ENCODE measurements around the gene YY1AP1. TPM values are rescaled to one million over a fixed set of nuclear protein-coding genes. Genes with fewer than 3 reads are reported as not detected.
"Not testable (repeated sequence)": the region's sequence is repeated elsewhere in the genome, so short reads cannot be mapped to it uniquely, and the experiment has no call there.

YY1AP1 gene
- total and polyA plus RNA-seq, 4 experiments from 2014 or later = 20.6 to 102 (median 74.4) TPM

DNA sequence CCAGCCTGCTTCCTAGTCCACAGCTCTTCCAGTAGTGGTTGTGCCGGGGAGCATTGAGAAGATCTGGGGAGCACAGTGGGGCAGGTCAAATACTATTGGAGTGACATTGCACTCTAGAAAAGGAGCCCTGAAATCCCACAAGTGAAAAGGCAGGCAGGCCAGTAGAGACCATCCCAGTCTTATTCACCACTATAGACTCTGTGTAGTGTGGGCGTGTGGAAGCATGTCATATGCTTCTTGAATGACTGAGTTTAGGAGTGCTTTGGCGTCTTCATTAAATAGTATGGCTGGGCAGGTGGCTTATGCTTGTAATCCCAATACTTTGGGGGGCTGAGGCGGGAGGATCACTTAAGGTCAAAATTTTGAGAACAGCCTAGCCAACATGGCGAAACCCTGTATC, 15.8 kb upstream of the YY1AP1 start:
- not testable (repeated sequence) for H3K4me3 Mint-ChIP-seq
- peaks cover 18 to 38% (median 25%) of the 10 kb centered on the region in 4 donors for H3K4me1 Mint-ChIP-seq
- H3K27ac Mint-ChIP-seq = peak overlapping the region in 2 of 7 donors; percentile 24 to 84

DNA sequence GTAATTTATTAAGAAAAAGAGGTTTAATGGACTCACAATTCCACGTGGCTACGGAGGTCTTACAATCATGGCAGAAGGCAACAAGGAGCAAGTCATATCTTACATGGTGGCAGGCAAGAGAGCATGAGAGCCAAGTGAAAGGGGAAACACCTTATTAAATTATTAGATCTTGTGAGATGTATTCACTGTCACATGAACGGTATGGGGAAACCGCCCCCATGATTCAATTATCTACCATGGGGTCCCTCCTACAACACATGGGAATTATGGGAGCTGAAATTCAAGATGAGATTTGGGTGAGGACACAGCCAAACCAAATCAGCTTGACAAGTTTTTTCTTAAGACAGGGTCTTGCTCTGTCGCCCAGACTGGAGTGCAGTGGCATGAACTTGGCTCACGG, 14.6 kb upstream of the YY1AP1 start:
- H3K4me3 Mint-ChIP-seq = no peak overlapping the region
- Histone ChIP-seq H3K4me3 (ENCODE audit: low read length in 2 of 2) (no peak overlapping the region), H3K27ac (ENCODE audit: low read depth, low read length) (no peak overlapping the region), H3K4me1 (ENCODE audit: insufficient read depth, low read length) (peaks cover 6% of the 10 kb centered on the region), H3K27me3 (ENCODE audit: insufficient read depth, low read length) (no peaks in the 10 kb centered on the region), H3K9me3 (ENCODE audit: control insufficient read depth in 1 of 2, low read length in 2 of 2) (no peaks in the 10 kb centered on the region), H3K36me3 (ENCODE audit: insufficient read depth, low read length) (no peaks in the 10 kb centered on the region)
- intact Hi-C loops (cut with micrococcal nuclease) = no loop called here
- H3K4me1 Mint-ChIP-seq = peaks cover 19 to 49% (median 33%) of the 10 kb centered on the region in 4 donors
- H3K27me3 Mint-ChIP-seq = no peaks in the 10 kb centered on the region
- CTCF ChIA-PET (ENCODE audit: partially characterized antibody) = no interaction called here
- H3K36me3 Mint-ChIP-seq = peaks cover 2 to 10% of the 10 kb centered on the region in 2 donors
- no peaks in the 10 kb centered on the region for H3K9me3 Mint-ChIP-seq
- POLR2A ChIA-PET (ENCODE audit: partially characterized antibody) = no interaction called here
- H3K27ac Mint-ChIP-seq = peak overlapping the region in 1 of 7 donors; percentile 19
- DNase-seq = no peak

More for the DNA sequence above, 15.8 kb upstream of the YY1AP1 start:
- H3K27me3 Mint-ChIP-seq; H3K27ac ChIP-seq (ENCODE audit: low read depth, low read length); H3K4me3 ChIP-seq (ENCODE audit: low read length in 2 of 2); H3K9me3 Mint-ChIP-seq; H3K36me3 ChIP-seq (ENCODE audit: insufficient read depth, low read length); DNase-seq; intact Hi-C loops (cut with micrococcal nuclease); H3K27me3 ChIP-seq (ENCODE audit: insufficient read depth, low read length); H3K4me1 ChIP-seq (ENCODE audit: insufficient read depth, low read length); H3K9me3 ChIP-seq (ENCODE audit: control insufficient read depth in 1 of 2, low read length in 2 of 2); CTCF ChIA-PET (ENCODE audit: partially characterized antibody): not testable (repeated sequence)
- POLR2A ChIA-PET (ENCODE audit: partially characterized antibody) = interaction anchor here (1.0 kb wide), 1 partner anchor 11 kb away, joined by 3 read pairs; no protein-coding TSS in a partner anchor
- peaks cover 2 to 10% of the 10 kb centered on the region in 2 donors for H3K36me3 Mint-ChIP-seq

DNA sequence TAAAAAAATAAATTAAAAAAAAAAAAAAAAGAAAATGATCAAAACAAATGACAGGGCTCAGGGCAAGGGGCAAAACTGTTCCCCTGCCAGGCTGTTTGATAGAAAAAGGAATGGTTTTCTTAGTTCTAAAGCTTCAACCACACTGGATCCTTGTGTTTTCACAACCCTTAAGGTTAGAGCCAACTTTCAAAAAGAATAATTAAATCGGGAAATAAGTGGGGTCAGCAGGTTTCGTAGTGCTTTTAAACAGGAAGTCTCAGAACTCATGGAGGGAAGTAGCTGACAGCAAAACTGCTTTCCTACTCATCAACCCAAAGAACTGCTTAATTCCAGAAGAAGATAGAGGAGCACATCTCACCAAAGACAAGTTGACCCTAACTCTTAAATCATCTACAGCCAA, 13.1 kb upstream of the YY1AP1 start:
- H3K36me3 Mint-ChIP-seq; H3K9me3 ChIP-seq (ENCODE audit: control insufficient read depth in 1 of 2, low read length in 2 of 2); H3K4me3 Mint-ChIP-seq; H3K27ac Mint-ChIP-seq; POLR2A ChIA-PET (ENCODE audit: partially characterized antibody); CTCF ChIA-PET (ENCODE audit: partially characterized antibody); H3K36me3 ChIP-seq (ENCODE audit: insufficient read depth, low read length); H3K9me3 Mint-ChIP-seq; DNase-seq; H3K27me3 Mint-ChIP-seq; H3K4me1 ChIP-seq (ENCODE audit: insufficient read depth, low read length); H3K4me3 ChIP-seq (ENCODE audit: low read length in 2 of 2); intact Hi-C loops (cut with micrococcal nuclease); H3K27ac ChIP-seq (ENCODE audit: low read depth, low read length); H3K27me3 ChIP-seq (ENCODE audit: insufficient read depth, low read length): not testable (repeated sequence)
- peaks cover 22 to 55% (median 36%) of the 10 kb centered on the region in 4 donors for H3K4me1 Mint-ChIP-seq

DNA sequence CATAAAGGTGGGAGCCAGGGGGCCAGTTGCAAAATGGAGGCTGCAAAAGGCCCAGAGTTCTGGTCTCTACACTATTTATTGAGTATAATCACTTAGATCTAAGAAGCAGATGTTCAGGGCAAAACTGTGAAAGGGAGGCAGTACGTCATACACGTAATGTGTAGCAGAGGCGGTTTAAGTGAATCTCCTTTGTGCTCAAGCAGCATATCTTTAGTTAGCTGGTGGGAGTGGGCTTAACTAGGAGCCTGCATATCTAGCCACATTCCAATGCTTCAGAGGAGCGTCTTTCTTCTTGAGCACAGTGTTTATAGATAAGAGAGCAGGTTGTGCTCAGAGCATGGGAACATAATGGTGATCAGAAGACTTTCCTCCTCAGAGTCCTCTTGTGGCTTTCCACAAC, 10.5 kb upstream of the YY1AP1 start:
- H3K36me3 ChIP-seq (ENCODE audit: insufficient read depth, low read length); H3K9me3 Mint-ChIP-seq; H3K36me3 Mint-ChIP-seq; H3K9me3 ChIP-seq (ENCODE audit: control insufficient read depth in 1 of 2, low read length in 2 of 2); H3K27ac Mint-ChIP-seq; H3K27me3 ChIP-seq (ENCODE audit: insufficient read depth, low read length); H3K4me3 ChIP-seq (ENCODE audit: low read length in 2 of 2); DNase-seq; intact Hi-C loops (cut with micrococcal nuclease); CTCF ChIA-PET (ENCODE audit: partially characterized antibody); H3K27me3 Mint-ChIP-seq; POLR2A ChIA-PET (ENCODE audit: partially characterized antibody); H3K27ac ChIP-seq (ENCODE audit: low read depth, low read length): not testable (repeated sequence)
- Mint-ChIP-seq H3K4me1 (peaks cover 36 to 63% (median 49%) of the 10 kb centered on the region in 4 donors), H3K4me3 (peak overlapping the region in 1 of 8 donors; percentile 2)
- peaks cover 28% of the 10 kb centered on the region for H3K4me1 ChIP-seq (ENCODE audit: insufficient read depth, low read length)

DNA sequence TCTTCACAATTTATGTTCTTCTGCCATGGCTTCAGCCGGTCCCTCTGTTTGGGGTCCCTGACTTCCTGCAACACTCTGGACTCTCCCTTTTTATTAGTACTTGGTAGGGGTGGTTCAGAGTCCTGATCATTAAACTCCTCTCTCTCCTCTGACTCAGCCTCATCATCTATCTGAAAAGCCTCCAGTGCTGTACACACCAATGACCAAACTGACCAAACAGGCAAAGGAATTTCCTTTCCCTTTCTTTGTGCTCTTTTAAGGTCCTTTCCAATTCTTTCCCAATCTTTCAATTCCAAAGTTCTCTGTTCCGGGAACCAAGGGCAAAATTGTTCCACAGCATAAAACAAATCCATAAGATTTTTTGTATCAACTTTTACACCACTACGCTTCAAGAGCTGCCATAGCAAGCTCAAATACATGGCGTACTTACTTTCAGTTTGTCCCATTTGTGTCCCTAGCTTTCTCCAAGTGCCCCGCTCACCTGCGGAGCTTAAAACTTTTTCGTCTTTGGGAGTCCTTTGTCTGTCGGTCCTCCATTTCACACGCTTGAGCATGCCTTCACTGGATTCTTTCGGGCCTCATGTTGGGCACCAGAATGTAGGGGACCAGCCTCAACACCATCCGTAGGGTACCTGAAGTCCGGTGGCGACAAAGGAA, 9.9 kb upstream of the YY1AP1 start:
- no peaks in the 10 kb centered on the region for H3K9me3 ChIP-seq (ENCODE audit: control insufficient read depth in 1 of 2, low read length in 2 of 2)
- H3K4me1 Mint-ChIP-seq = peaks cover 35 to 67% (median 52%) of the 10 kb centered on the region in 4 donors
- intact Hi-C loops (cut with micrococcal nuclease) = no loop called here
- peaks cover 0 to 4% of the 10 kb centered on the region in 2 donors for H3K36me3 Mint-ChIP-seq
- H3K27me3 ChIP-seq (ENCODE audit: insufficient read depth, low read length) = no peaks in the 10 kb centered on the region
- no peaks in the 10 kb centered on the region for H3K9me3 Mint-ChIP-seq
- H3K27ac ChIP-seq (ENCODE audit: low read depth, low read length) = no peak overlapping the region
- H3K4me3 Mint-ChIP-seq = no peak overlapping the region
- no peaks in the 10 kb centered on the region for H3K27me3 Mint-ChIP-seq
- no peak overlapping the region for H3K27ac Mint-ChIP-seq
- ChIA-PET POLR2A (ENCODE audit: partially characterized antibody) (no interaction called here), CTCF (ENCODE audit: partially characterized antibody) (interaction anchor here (0.6 kb wide), 1 partner anchor 1181 kb away, joined by 3 read pairs; no protein-coding TSS in a partner anchor)
- peaks cover 32% of the 10 kb centered on the region for H3K4me1 ChIP-seq (ENCODE audit: insufficient read depth, low read length)
- no peaks in the 10 kb centered on the region for H3K36me3 ChIP-seq (ENCODE audit: insufficient read depth, low read length)
- DNase-seq = no peak
- H3K4me3 ChIP-seq (ENCODE audit: low read length in 2 of 2) = no peak overlapping the region

DNA sequence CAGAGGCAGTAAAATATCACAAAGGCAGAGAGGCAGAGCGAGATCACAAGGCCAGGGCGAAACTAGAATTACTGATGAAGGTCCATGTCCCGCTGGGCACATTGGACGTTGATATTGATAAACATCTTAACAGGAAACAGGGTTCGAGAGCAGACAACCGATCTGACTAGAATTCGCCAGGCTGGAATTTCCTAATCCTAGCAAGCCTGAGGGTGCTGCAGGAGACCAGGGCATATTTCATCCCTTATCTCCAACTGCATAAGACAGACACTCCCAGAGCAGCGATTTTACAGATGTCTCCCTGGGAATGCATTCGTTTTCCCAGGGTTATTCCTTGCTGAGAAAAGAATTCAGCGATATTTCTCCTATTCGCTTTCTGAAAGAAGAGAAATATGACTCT, 9.0 kb upstream of the YY1AP1 start:
- H3K4me3 Mint-ChIP-seq; H3K27me3 ChIP-seq (ENCODE audit: insufficient read depth, low read length); H3K27ac ChIP-seq (ENCODE audit: low read depth, low read length); H3K36me3 Mint-ChIP-seq; H3K4me3 ChIP-seq (ENCODE audit: low read length in 2 of 2); H3K9me3 Mint-ChIP-seq; H3K27ac Mint-ChIP-seq; CTCF ChIA-PET (ENCODE audit: partially characterized antibody); POLR2A ChIA-PET (ENCODE audit: partially characterized antibody); H3K36me3 ChIP-seq (ENCODE audit: insufficient read depth, low read length); H3K9me3 ChIP-seq (ENCODE audit: control insufficient read depth in 1 of 2, low read length in 2 of 2); H3K27me3 Mint-ChIP-seq; intact Hi-C loops (cut with micrococcal nuclease); DNase-seq: not testable (repeated sequence)
- H3K4me1 Mint-ChIP-seq = peaks cover 38 to 72% (median 54%) of the 10 kb centered on the region in 4 donors
- peaks cover 41% of the 10 kb centered on the region for H3K4me1 ChIP-seq (ENCODE audit: insufficient read depth, low read length)

DNA sequence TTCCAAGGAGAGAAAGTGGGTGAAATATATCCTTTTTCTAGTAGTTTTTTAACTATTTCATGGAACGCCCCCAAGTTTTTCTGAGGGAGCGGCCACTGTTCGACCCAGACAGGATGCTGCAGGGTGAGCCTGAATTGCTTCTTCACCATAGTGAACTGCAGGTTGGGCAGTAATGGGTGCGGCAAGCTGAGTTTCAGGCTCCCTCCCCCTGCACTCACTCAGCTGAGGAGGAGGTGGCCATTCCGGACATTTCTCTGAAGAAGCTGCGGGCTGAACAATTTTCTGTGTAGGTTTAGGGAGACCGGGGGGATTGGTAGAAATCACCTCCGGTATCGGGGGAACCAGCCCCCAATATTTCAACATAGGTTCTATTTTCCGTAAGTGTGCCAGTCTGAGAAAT, 8.5 kb upstream of the YY1AP1 start:
- DNase-seq = no peak
- Histone ChIP-seq H3K36me3 (ENCODE audit: insufficient read depth, low read length) (no peaks in the 10 kb centered on the region), H3K4me3 (ENCODE audit: low read length in 2 of 2) (no peak overlapping the region), H3K27me3 (ENCODE audit: insufficient read depth, low read length) (no peaks in the 10 kb centered on the region), H3K4me1 (ENCODE audit: insufficient read depth, low read length) (peaks cover 44% of the 10 kb centered on the region), H3K27ac (ENCODE audit: low read depth, low read length) (no peak overlapping the region), H3K9me3 (ENCODE audit: control insufficient read depth in 1 of 2, low read length in 2 of 2) (no peaks in the 10 kb centered on the region)
- Mint-ChIP-seq H3K27ac (no peak overlapping the region), H3K4me1 (peaks cover 40 to 78% (median 58%) of the 10 kb centered on the region in 4 donors), H3K4me3 (no peak overlapping the region), H3K27me3 (no peaks in the 10 kb centered on the region), H3K9me3 (peaks cover 0 to 2% (median 0%) of the 10 kb centered on the region in 8 donors), H3K36me3 (peaks cover 9 to 11% of the 10 kb centered on the region in 2 donors)
- ChIA-PET CTCF (ENCODE audit: partially characterized antibody) (no interaction called here), POLR2A (ENCODE audit: partially characterized antibody) (no interaction called here)
- intact Hi-C loops (cut with micrococcal nuclease) = no loop called here
